NT2/D1 (cell line): ENCODE results near the gene TIGD7.

Source experiments
- SUZ12 ChIP-seq: IDR thresholded peaks from 2 replicates; pipeline ENCODE4 v1.6.1; 2011; ENCODE audit not compliant: insufficient read length, insufficient read depth; ENCODE audit errors: extremely low read depth
- YY1 ChIP-seq: IDR thresholded peaks from 2 replicates; pipeline ENCODE4 v1.6.1; 2011; ENCODE audit not compliant: insufficient read length, insufficient read depth

DNA sequence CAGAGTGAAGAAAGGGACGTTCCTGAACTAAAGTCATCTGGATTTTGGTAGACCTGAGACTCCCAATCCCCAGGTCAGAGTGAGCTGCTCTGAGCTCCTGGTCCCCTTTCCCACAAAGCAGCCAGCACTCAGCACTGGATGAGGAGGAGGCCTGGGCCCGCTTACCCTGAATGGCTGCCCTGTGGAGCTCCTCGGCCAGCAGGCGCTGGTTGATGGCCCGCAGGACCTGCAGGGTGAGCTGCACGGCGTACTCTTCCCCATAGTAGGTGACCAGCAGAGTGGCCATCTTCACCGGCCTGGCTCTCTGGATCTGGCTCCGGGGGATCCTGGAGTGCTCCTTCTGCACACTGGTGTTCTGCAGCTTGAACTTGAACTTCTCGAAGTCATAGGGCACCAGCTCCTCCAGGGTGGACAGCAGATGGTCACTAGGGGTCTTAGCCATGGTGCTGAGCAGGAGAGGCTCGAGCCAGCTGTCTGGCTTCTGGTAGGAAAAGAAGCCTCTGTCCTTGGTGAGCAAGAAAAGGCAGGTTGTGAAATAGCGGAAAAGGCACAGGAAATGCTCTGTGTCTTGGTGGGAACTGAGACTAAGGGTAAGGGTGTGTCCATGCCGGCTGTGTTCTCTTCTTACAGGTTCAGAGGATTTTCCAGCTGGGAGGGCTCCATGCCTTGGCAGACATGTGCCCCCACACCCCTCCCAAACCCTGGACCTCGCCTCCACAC, 48.9 kb downstream of the TIGD7 start, which contains the start of gene MEFV:
- TF ChIP-seq YY1 (no peak), SUZ12 (no peak)
